Heart left ventricle (tissue), 16 donors: Measurements from ENCODE around the gene ZNF433. TPM values are rescaled to one million over a fixed set of nuclear protein-coding genes. Genes with fewer than 3 reads are reported as not detected.
"Not testable (repeated sequence)": the region's sequence is repeated elsewhere in the genome, so short reads cannot be mapped to it uniquely, and the experiment has no call there.

ENCODE experiments used
- ATAC-seq, 4 donors: fragments of 200-7000 bp; cut with Tn5 transposase; one replicate each; pipeline ENCODE4 v1.9.1; 2020 to 2022; ENCODE audit warnings: moderate library complexity in 4 of 4, mild to moderate bottlenecking in 3 of 4, moderate number of reproducible peaks in 1 of 4
- DNase-seq, 5 donors: peaks; one replicate each; pipeline ENCODE4 v3.0.0-alpha.2; 2020
- H3K27ac ChIP-seq, 12 donors: fragments of 200-600 bp; sonication (generic) in 4 of 12; one replicate each; pipeline versions ENCODE4 v1.5.0 to v1.8.0; 2016 to 2022; ENCODE audit warnings: mild to moderate bottlenecking in 2 of 12
- H3K27me3 ChIP-seq, 9 donors: fragments of 200-600 bp; sonication (generic) in 2 of 9; one replicate each; pipeline versions ENCODE4 v1.5.1 to v1.8.0; 2016 to 2022; ENCODE audit warnings: mild to moderate bottlenecking in 3 of 9
- H3K36me3 ChIP-seq, 9 donors: fragments of 200-600 bp; sonication (generic) in 2 of 9; one replicate each; pipeline versions ENCODE4 v1.5.0 to v1.8.0; 2018 to 2022; ENCODE audit warnings: mild to moderate bottlenecking in 2 of 9
- H3K4me1 ChIP-seq, 12 donors: fragments of 200-600 bp; sonication (generic) in 4 of 12; one replicate each; pipeline versions ENCODE4 v1.5.0 to v1.8.0; 2016 to 2022; ENCODE audit warnings: mild to moderate bottlenecking in 3 of 12
- H3K4me3 ChIP-seq, 12 donors: fragments of 200-600 bp; sonication (generic) in 4 of 12; one replicate each; pipeline versions ENCODE4 v1.5.0 to v1.8.0; 2017 to 2022; ENCODE audit warnings: mild to moderate bottlenecking in 9 of 12, moderate library complexity in 4 of 12
- H3K9me3 ChIP-seq, 12 donors: fragments of 200-600 bp; sonication (generic) in 4 of 12; one replicate each; pipeline versions ENCODE4 v1.5.0 to v1.8.0; 2016 to 2022; ENCODE audit warnings: mild to moderate bottlenecking in 1 of 12
- CTCF ChIP-seq, 12 donors: fragments of 200-600 bp; sonication (generic) in 4 of 12; IDR thresholded peaks; one replicate each; pipeline versions ENCODE4 v1.5.0 to v1.8.0; 2018 to 2022; ENCODE audit warnings: antibody characterized with exemption in 12 of 12, mild to moderate bottlenecking in 5 of 12
- POLR2A ChIP-seq, 2 donors: fragments of 450-650 bp; IDR thresholded peaks; one replicate each; pipeline ENCODE4 v1.6.1; 2017; ENCODE audit warnings: antibody characterized with exemption in 2 of 2, mild to moderate bottlenecking in 2 of 2, moderate library complexity in 2 of 2
- WGBS, 4 donors: extraction: QIAGEN DNeasy Blood & Tissue Kit in 2 of 4; methylation state at CpG; one replicate each; pipeline versions ENCODE4 v1.1.5 to v1.1.7; 2013 to 2018; 5-methylcytosine and 5-hydroxymethylcytosine counted together
- intact Hi-C, 10 donors: fragments of 100-400 bp; cut with DNase I; formaldehyde crosslinking; loops; one replicate each; pipeline versions ENCODE4 v1.11.1 to v1.14.2; 2022
- long read RNA-seq, 3 donors: library from polyadenylated mRNA; unstranded; transcript quantifications; one replicate each; pipeline ENCODE4 v2.0.0, GENCODE V29; 2020 to 2021
- polyA plus RNA-seq, 2 donors: library from polyadenylated mRNA; stranded (reverse); fragments of 200-250 nt; gene quantifications; one replicate each; pipeline ENCODE4 v1.2.3, GENCODE V29; 2013
- total RNA-seq, 9 donors: library from RNA; depleted of rRNA in 2 of 9; stranded (reverse); fragments of >200 nt in 2 of 9; fragmentation: NEBNext Ultra II Directional in 3 of 9; extraction: Animal tissue kit (Norgen Biotek cat#: 25700) in 3 of 9; gene quantifications; one replicate each; pipeline versions ENCODE4 v1.1.0 to v1.2.4, GENCODE V29; 2016 to 2023
- donor health status: ischemic (EF 13 %, LVEDD 7.1; RV severe dilation, severe dysfunction).
- donor health status: healthy with polysubstance abuse.
- donor health status: DM: no; HTN: yes; CAD: no.
- donor health status: DM: no; HTN: no; CAD: no.
- donor health status: ischemic (EF 25% LVEDD 6.9; RV normal size, moderate dysfunction).
- donor health status: ischemic (EF 25% LVEDD 5.7; RV mildly dilated, moderate dysfunction).
- donor health status: healthy.
- donor health status: DM: yes; HTN: yes; CAD: no.
- donor health status: ischemic (EF 35%, LVEDD 5.7; RV mildly dilated, moderate dysfunction).
- donor health status: nonischemic (EF 11% LVEDD 7.7; RV severe dilation, severe dysfunction).
- donor health status: DM: yes; HTN: yes; CAD: no.
- donor health status: PGD.
- donor health status: ischemic (EF 29% LVEDD 5.4; RV normal size, mild dysfunction).
- donor health status: nonischemic (EF 23%, LVEDD 6.1; RV moderate dilation, normal function).

The ZNF433 gene
- total RNA-seq (1 to 10 TPM; 2.2 to 5.5 (median 3.6) TPM), polyA plus RNA-seq (1 to 10 TPM; 3.5 to 6.6 TPM)
- long read RNA-seq, donor 1, transcript ZNF433-208 (4 exons, 785 nt) = major isoform, 5 of 9 reads
- long read RNA-seq, donor 1, partial matches to known transcripts = 0 of 9 reads
- long read RNA-seq, donor 1, other reads (novel, unspliced or antisense) = 0 of 9 reads
- long read RNA-seq, donor 2, transcript ZNF433-203 (5 exons, 2,322 nt) = minor isoform, 7 of 21 reads
- long read RNA-seq, donor 2, transcript ZNF433-208 (4 exons, 785 nt) = major isoform, 13 of 21 reads
- long read RNA-seq, donor 2, partial matches to known transcripts = 0 of 21 reads
- long read RNA-seq, donor 2, other reads (novel, unspliced or antisense) = 0 of 21 reads
- long read RNA-seq, donor 3, partial matches to known transcripts = 0 of 1 reads
- long read RNA-seq, donor 3, other reads (novel, unspliced or antisense) = 0 of 1 reads

DNA sequence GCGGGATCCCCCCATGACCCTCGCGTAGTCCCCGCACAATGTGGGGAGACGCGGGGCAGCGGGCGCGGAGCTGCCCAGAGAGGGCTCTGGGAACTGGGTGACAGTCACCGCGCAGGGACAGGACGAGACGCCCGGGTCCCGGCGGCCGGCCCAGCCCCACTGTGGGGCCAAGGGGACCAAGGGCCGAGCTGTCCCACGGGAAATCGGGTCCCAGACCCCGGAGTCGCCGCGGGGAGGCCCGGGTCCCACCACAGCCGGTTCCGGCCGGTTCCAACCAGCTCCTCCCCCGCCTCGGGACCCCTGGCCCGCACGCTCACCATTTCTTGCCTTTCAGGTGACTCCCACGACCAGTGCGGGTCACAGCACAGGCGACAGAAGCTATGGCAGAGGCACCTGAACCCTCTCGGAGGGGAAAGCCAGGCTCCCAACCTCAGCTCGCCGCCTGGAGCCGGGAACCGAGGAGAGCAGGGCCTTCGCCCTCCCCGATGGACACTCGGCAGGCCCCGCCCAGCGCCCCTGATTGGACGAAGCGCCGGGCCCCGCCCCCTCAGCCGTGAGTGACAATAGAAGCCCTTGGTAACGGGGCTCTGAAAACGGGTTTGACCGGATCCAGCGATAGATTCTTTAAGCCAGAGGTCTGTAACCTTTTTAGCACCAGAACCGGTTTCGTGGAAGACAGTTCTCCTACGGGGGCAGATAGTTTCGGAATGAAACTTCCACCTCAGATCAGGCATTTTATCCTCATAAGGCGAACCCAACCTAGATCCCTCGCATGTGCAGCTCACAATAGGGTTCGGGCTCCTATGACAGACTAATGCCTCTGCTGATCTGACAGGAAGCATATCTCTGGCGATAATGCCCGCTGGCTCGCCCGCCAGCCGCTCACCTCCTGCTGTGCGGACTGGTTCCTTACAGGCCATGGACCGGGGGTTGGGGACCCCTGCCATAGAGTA, at the start of gene ZNF433:
ZNF433 (minus strand) TSS at position 460 of the 953 bp plus-strand sequence; CDS start at position 320, 140 bp downstream.
- H3K4me3 ChIP-seq = peak within 1 kb of the TSS; percentile 70 to 100 (median 85)
- 0 to 3% (median 1%) methylated on average over 42 to 68 of the region's 68 CpGs for WGBS, 4 donors
- no peaks in the 10 kb centered on the region for H3K27me3 ChIP-seq
- H3K36me3 ChIP-seq = no peaks in the 10 kb centered on the region
- DNase-seq = peak; percentile 94 to 97 (median 95)
- intact Hi-C loops = no loop called here
- TF ChIP-seq CTCF (IDR thresholded peaks at IDR 0.05) (peak in 2 of 12 donors; percentile 17 to 23), POLR2A (IDR thresholded peaks at IDR 0.05) (peak in 1 of 2 donors; percentile 68)
- peaks cover 0 to 19% (median 12%) of the 10 kb centered on the region in 12 donors for H3K4me1 ChIP-seq
- H3K27ac ChIP-seq = peak within 1 kb of the TSS; percentile 76 to 93 (median 88)
- H3K9me3 ChIP-seq = no peaks in the 10 kb centered on the region
- ATAC-seq = peak; percentile 99 to 100 (median 100)

GRCh38 chr19:12083336-12083735, 47.9 kb upstream of the ZNF433 start:
- not testable (repeated sequence) for DNase-seq, H3K27ac ChIP-seq, H3K4me1 ChIP-seq, H3K27me3 ChIP-seq, H3K4me3 ChIP-seq, ATAC-seq
- intact Hi-C loops = loop anchor here in 1 of 10 donors (10.0 kb wide), 1 partner anchor 51 kb away; no protein-coding TSS in a partner anchor
- 97 to 98% (median 97%) methylated on average over 6 of the region's 6 CpGs for WGBS, 4 donors
- H3K36me3 ChIP-seq = peaks cover 0 to 33% (median 8%) of the 10 kb centered on the region in 9 donors
- H3K9me3 ChIP-seq = peaks cover 0 to 60% (median 35%) of the 10 kb centered on the region in 12 donors

DNA sequence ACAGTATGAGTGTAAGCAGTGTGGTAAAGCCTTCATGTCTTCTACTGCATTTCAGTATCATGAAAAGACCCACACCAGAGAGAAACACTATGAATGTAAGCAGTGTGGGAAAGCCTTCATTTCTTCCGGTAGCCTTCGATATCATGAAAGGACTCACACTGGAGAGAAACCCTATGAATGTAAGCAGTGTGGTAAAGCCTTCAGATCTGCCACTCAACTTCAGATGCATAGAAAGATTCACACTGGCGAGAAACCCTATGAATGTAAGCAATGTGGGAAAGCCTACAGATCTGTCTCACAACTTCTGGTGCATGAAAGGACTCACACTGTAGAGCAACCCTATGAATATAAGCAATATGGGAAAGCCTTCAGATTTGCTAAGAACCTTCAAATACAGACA, 41.9 kb upstream of the ZNF433 start:
- WGBS, 4 donors = 78 to 100% (median 100%) methylated on average over 3 of the region's 3 CpGs
- Histone ChIP-seq H3K27me3 (no peaks in the 10 kb centered on the region), H3K27ac (no peak overlapping the region), H3K36me3 (peaks cover 20 to 77% (median 54%) of the 10 kb centered on the region in 9 donors), H3K9me3 (peaks cover 0 to 100% (median 87%) of the 10 kb centered on the region in 12 donors), H3K4me3 (no peak overlapping the region), H3K4me1 (no peaks in the 10 kb centered on the region)
- no peak for ATAC-seq
- DNase-seq = no peak
- intact Hi-C loops = no loop called here
- TF ChIP-seq POLR2A (IDR thresholded peaks at IDR 0.05) = no peak
- no peak for TF ChIP-seq CTCF (IDR thresholded peaks at IDR 0.05)

GRCh38 chr19:12076331-12076730, 40.9 kb upstream of the ZNF433 start:
- H3K4me3 ChIP-seq, ATAC-seq, intact Hi-C loops, DNase-seq, H3K27me3 ChIP-seq, H3K27ac ChIP-seq, H3K4me1 ChIP-seq: not testable (repeated sequence)
- peaks cover 20 to 86% (median 57%) of the 10 kb centered on the region in 9 donors for H3K36me3 ChIP-seq
- 95 to 99% (median 98%) methylated on average over 3 of the region's 3 CpGs for WGBS, 4 donors
- peaks cover 0 to 100% (median 93%) of the 10 kb centered on the region in 12 donors for H3K9me3 ChIP-seq
